AG09319 (cell line): ENCODE results near the gene EPB41L1.

Experiments
- DNase-seq: peaks from one replicate; pipeline ENCODE4 v3.0.0-alpha.2; 2010; ENCODE audit warnings: low read depth; ENCODE audit errors: extremely low read depth
- TF ChIP-seq, protein P1 (sequence below): IDR thresholded peaks from 2 replicates; pipeline ENCODE4 v1.5.1; 2011; ENCODE audit warnings: low read depth, mild to moderate bottlenecking, inconsistent platforms, low read length, moderate library complexity

EPB41L1 gene

DNA sequence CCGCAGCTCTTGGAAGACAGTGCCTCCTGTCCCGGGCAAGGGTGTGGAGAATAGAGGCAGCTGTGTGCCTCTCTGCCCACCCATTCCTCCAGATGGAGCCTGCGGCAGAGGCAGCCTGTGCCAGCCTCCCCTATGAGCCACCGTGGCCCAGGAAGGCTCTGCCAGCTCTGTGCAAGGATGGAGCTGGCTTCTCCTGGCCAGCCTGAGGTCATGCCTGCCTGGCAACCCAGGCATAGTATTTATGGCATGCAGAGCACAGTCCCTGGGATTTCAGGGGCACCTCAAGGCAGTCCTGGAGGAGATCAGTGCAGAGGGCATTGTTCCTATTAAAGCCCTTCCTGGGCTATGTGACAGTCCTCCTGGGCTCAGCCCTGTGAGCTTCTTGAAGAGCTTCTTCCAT, 1.5 kb downstream of the EPB41L1 start:
- TF ChIP-seq, protein P1, sequence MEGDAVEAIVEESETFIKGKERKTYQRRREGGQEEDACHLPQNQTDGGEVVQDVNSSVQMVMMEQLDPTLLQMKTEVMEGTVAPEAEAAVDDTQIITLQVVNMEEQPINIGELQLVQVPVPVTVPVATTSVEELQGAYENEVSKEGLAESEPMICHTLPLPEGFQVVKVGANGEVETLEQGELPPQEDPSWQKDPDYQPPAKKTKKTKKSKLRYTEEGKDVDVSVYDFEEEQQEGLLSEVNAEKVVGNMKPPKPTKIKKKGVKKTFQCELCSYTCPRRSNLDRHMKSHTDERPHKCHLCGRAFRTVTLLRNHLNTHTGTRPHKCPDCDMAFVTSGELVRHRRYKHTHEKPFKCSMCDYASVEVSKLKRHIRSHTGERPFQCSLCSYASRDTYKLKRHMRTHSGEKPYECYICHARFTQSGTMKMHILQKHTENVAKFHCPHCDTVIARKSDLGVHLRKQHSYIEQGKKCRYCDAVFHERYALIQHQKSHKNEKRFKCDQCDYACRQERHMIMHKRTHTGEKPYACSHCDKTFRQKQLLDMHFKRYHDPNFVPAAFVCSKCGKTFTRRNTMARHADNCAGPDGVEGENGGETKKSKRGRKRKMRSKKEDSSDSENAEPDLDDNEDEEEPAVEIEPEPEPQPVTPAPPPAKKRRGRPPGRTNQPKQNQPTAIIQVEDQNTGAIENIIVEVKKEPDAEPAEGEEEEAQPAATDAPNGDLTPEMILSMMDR: no peak
- no peak for DNase-seq

GRCh38 chr20:36157610-36158009, 3.1 kb downstream of the EPB41L1 start:
- TF ChIP-seq, protein P1: no peak
- DNase-seq: no peak

DNA sequence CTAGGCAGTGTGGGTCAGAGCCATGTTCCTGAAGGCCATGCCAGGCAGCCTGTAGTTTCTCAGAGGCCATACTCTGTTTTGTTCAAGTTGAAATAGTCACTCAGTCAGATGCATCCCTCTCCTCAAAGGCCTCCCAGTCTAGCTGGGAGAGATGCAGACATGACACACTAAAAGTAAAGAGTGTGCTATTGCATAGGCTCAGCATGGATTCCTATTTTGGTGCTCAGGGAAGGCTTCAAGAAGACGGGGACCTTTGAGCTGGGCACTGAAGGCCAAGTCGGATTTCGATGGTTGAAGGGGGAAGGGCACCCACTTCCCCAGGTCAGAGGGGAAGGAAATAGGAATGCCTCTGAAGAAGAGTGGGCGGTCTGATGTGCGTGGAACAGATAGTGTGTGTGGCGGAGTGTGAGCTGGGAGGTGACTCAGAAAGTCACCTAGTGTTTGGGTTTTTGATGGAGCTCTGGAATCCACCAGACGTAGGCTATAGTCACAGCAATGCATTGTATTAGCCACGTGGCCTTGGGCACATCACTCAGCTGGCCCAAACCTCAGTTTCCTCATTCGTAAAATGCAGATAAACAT, 3.7 kb downstream of the EPB41L1 start:
- TF ChIP-seq, protein P1: no peak
- no peak for DNase-seq

DNA sequence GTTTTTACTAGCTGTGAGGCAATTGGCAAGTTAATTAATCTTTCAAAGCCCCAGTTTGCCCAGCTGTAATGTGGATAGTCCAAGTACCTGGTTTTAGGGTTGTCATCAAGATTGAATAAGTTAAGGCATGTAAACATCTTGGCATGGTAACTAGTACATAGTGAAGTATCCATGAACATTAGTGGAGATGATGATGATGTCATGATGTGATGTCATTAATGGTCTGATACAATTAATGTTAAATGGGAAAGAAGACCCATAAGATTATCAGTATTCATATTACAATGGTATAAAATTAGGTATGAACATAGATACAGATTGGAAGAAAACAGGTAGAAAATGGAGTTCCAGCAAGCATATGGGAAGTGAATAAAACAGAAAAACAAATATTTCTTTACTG, 5.3 kb downstream of the EPB41L1 start:
- no peak for DNase-seq
- TF ChIP-seq, protein P1: no peak

GRCh38 chr20:36162272-36162966, 7.9 kb downstream of the EPB41L1 start:
- DNase-seq: no peak
- TF ChIP-seq, protein P1: no peak

GRCh38 chr20:36167902-36168503, 13.5 kb downstream of the EPB41L1 start:
- TF ChIP-seq, protein P1: no peak
- DNase-seq: no peak

- TF ChIP-seq, protein P1: no peak
- DNase-seq: no peak
Measured at GRCh38 chr20:36170542-36171215, 16.1 kb downstream of the EPB41L1 start.
